ENCODE measurements around the gene MARK4.

MARK4 gene

DNA sequence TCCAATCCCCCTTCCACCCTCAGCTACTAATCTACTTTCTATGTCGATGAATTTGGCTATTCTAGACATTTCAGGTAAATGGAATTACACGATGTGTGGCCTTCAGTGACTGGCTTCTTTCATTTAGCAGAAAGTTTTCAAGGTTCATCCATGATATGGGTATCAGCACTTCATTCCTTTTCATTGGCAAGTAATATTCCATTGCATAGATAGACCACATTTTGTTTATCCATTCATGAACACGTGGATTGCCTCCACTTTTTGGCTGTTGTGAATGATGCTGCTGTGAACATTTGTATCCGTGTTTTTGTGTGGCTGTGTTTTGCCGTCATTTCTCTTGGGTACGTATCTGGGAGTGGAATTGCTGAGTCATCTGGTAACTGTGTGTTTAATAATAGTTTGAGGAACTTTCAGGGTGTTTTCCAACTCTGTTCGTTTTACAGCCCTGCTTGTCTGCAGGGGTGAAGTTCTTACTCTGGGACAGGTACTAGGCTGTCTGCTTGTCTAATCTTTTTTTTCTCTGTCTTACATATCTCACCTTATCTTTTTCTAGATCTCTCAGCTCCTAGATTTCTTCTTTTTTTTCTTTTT is 32.5 kb downstream of the MARK4 start:
- TF ChIP-seq ZNF274 (IDR thresholded peaks at IDR 0.05; ENCODE audit: low read depth, low read length), result no peak
- no peak for TF ChIP-seq YY1 (IDR thresholded peaks at IDR 0.05; ENCODE audit: insufficient read depth, insufficient read length)
- TF ChIP-seq SUZ12 (IDR thresholded peaks at IDR 0.05; ENCODE audit: extremely low read depth, insufficient read depth, insufficient read length), result no peak
- Histone ChIP-seq H3K36me3 (ENCODE audit: insufficient read depth, insufficient read length, low read length) (peaks cover 32% of the 10 kb centered on the region), H3K9me3 (ENCODE audit: insufficient read depth, low read length) (no peaks in the 10 kb centered on the region), H3K4me3 (ENCODE audit: insufficient read length, low read depth) (no peak overlapping the region), H3K9ac (ENCODE audit: insufficient read length, low read depth) (no peak overlapping the region), H3K4me1 (ENCODE audit: insufficient read depth, insufficient read length) (no peaks in the 10 kb centered on the region), H3K27me3 (ENCODE audit: insufficient read depth, insufficient read length) (no peaks in the 10 kb centered on the region)
- no peak for DNase-seq (ENCODE audit: low read depth, low spot score)

DNA sequence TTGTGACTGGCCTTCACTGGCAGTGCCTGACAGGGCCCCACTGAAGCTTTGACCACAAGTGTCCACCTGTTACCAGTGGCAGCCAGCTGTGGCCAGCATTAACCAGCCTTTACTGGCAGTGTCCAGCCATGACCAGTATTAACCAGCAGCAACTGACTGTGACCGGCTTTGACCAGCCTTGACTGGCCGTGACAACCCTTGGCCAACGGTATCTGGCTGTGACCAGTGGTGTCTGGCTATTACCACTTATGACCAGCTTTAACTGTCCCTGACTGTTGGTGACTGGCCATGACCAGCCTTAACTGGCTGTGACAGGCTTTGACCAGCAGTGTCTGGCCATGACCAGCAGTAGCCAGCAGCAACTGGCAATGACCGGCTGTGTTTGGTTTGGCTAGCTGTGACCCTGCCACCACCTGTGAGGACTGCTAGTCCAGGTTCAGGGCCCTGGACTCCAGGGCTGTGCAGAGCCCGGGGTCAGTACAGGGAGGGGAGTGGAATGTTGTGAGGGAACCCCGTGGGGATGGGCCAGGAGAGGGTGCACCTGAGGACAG is 39.4 kb downstream of the MARK4 start:
- no peak for DNase-seq (ENCODE audit: low read depth, low spot score)
- peaks cover 19% of the 10 kb centered on the region for H3K36me3 ChIP-seq (ENCODE audit: insufficient read depth, insufficient read length, low read length)
- TF ChIP-seq YY1 (IDR thresholded peaks at IDR 0.05; ENCODE audit: insufficient read depth, insufficient read length), result no peak
- no peaks in the 10 kb centered on the region for H3K9me3 ChIP-seq (ENCODE audit: insufficient read depth, low read length)
- no peaks in the 10 kb centered on the region for H3K4me1 ChIP-seq (ENCODE audit: insufficient read depth, insufficient read length)
- no peak overlapping the region for H3K9ac ChIP-seq (ENCODE audit: insufficient read length, low read depth)
- H3K4me3 ChIP-seq (ENCODE audit: insufficient read length, low read depth), result no peak overlapping the region
- H3K27me3 ChIP-seq (ENCODE audit: insufficient read depth, insufficient read length), result no peaks in the 10 kb centered on the region

DNA sequence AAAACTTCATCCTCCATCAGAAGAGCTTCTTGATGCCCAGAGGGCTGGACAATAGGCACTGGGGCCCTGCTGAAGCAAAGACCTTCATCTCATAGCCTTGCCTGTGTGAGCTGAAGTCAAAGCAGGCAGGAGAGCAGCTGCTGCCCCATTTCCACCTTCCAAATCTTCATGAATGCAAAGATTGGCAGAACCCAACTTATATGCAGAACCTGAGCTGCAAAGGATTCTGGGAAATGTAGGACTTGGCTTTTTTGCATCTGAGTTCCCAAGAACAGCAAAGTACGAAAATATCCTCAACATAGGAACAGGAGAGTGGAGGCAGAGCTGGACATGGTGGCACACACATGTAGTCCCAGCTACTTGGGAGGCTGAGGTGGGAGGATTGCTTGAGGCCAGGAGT is 40.8 kb downstream of the MARK4 start:
- H3K36me3 ChIP-seq (ENCODE audit: insufficient read depth, insufficient read length, low read length), result peaks cover 22% of the 10 kb centered on the region
- no peak overlapping the region for H3K9ac ChIP-seq (ENCODE audit: insufficient read length, low read depth)
- no peak overlapping the region for H3K4me3 ChIP-seq (ENCODE audit: insufficient read length, low read depth)
- no peak for DNase-seq (ENCODE audit: low read depth, low spot score)
- H3K27me3 ChIP-seq (ENCODE audit: insufficient read depth, insufficient read length), result no peaks in the 10 kb centered on the region
- no peaks in the 10 kb centered on the region for H3K4me1 ChIP-seq (ENCODE audit: insufficient read depth, insufficient read length)
- no peak for TF ChIP-seq ZNF274 (IDR thresholded peaks at IDR 0.05; ENCODE audit: low read depth, low read length)
- no peak for TF ChIP-seq SUZ12 (IDR thresholded peaks at IDR 0.05; ENCODE audit: extremely low read depth, insufficient read depth, insufficient read length)
- no peak for TF ChIP-seq YY1 (IDR thresholded peaks at IDR 0.05; ENCODE audit: insufficient read depth, insufficient read length)
- H3K9me3 ChIP-seq (ENCODE audit: insufficient read depth, low read length), result no peaks in the 10 kb centered on the region

DNA sequence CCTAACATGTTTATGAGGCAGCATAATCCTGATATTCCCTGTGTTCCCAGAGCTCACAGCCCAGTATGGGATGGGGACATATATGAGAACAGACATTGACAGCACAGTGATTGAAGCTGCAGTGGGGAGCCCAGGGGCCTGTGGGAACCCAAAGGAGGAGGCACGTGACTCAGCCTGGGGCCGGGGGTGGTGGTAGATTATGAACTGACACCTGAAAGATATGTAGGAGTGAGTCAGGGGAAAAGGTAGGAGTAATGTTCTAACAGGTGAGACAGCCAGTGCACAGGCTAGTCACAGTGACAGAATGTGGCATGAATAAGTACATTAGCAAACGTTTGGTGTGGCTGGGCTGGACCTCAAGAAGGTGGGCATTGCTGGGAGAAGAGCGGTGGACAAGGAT is 42.6 kb downstream of the MARK4 start:
- TF ChIP-seq SUZ12 (IDR thresholded peaks at IDR 0.05; ENCODE audit: extremely low read depth, insufficient read depth, insufficient read length), result no peak
- H3K36me3 ChIP-seq (ENCODE audit: insufficient read depth, insufficient read length, low read length), result peaks cover 21% of the 10 kb centered on the region
- H3K4me1 ChIP-seq (ENCODE audit: insufficient read depth, insufficient read length), result no peaks in the 10 kb centered on the region
- no peaks in the 10 kb centered on the region for H3K27me3 ChIP-seq (ENCODE audit: insufficient read depth, insufficient read length)
- H3K9me3 ChIP-seq (ENCODE audit: insufficient read depth, low read length), result no peaks in the 10 kb centered on the region
- no peak overlapping the region for H3K9ac ChIP-seq (ENCODE audit: insufficient read length, low read depth)
- no peak for DNase-seq (ENCODE audit: low read depth, low spot score)
- H3K4me3 ChIP-seq (ENCODE audit: insufficient read length, low read depth), result no peak overlapping the region

DNA sequence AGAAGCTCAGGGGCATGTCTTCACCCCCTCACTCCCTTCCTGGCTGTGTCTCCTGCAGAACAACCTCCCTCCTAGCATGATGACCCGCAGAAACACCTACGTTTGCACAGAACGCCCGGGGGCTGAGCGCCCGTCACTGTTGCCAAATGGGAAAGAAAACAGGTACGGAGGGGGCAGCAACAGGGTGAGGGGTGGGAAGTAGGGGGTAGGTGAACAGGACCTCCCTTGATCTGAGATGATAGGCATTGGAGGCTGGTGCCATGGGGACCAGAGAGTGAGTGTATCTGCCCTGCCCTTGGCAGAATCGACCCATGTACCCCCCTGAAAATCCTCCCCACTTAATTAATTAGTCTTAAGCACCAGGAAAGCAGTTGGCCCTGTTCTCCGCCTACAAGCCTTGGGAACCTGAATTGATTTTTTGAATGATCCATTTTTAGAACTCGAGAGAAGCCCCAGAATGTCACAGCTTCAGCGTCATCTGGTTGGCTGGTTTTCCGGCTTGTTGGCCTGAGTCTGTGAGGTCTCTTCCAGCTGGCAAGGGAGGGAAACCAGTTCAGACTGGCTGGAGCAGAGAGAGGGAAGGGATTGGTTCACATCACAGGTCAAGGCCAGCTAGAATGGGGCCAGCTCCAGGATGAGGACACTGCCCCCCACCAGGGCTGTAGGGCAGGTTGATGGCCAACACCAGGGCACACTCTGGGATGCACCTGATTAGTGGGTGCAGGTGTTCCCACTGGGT is 43.4 kb downstream of the MARK4 start:
- DNase-seq (ENCODE audit: low read depth, low spot score), result no peak
- H3K36me3 ChIP-seq (ENCODE audit: insufficient read depth, insufficient read length, low read length), result peaks cover 24% of the 10 kb centered on the region
- no peaks in the 10 kb centered on the region for H3K27me3 ChIP-seq (ENCODE audit: insufficient read depth, insufficient read length)
- H3K4me1 ChIP-seq (ENCODE audit: insufficient read depth, insufficient read length), result no peaks in the 10 kb centered on the region
- H3K4me3 ChIP-seq (ENCODE audit: insufficient read length, low read depth), result no peak overlapping the region
- H3K9me3 ChIP-seq (ENCODE audit: insufficient read depth, low read length), result no peaks in the 10 kb centered on the region
- TF ChIP-seq SUZ12 (IDR thresholded peaks at IDR 0.05; ENCODE audit: extremely low read depth, insufficient read depth, insufficient read length) (no peak), YY1 (IDR thresholded peaks at IDR 0.05; ENCODE audit: insufficient read depth, insufficient read length) (no peak), ZNF274 (IDR thresholded peaks at IDR 0.05; ENCODE audit: low read depth, low read length) (no peak)
- no peak overlapping the region for H3K9ac ChIP-seq (ENCODE audit: insufficient read length, low read depth)

DNA sequence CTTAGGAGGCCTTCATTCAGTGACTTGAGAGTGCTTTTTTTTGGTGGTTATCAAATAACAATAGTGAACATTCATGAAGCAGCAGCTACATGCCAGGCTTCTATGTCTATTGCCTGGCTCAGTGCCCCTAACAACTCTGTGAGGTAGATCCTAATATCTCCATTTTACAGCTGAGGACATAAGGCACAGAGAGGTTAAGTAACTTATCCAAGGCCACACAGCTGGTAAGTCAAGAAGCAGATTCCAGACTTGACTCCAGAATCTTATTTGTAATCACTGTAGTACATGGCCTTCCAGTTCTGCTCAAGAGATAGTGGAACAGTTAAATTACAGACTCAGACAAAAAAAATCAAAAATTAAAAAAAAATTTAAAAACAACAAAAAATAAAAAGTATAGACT is 44.8 kb downstream of the MARK4 start:
- no peak for DNase-seq (ENCODE audit: low read depth, low spot score)
- H3K4me3 ChIP-seq (ENCODE audit: insufficient read length, low read depth), result no peak overlapping the region
- peaks cover 21% of the 10 kb centered on the region for H3K36me3 ChIP-seq (ENCODE audit: insufficient read depth, insufficient read length, low read length)
- H3K27me3 ChIP-seq (ENCODE audit: insufficient read depth, insufficient read length), result no peaks in the 10 kb centered on the region
- no peak for TF ChIP-seq SUZ12 (IDR thresholded peaks at IDR 0.05; ENCODE audit: extremely low read depth, insufficient read depth, insufficient read length)
- no peak for TF ChIP-seq YY1 (IDR thresholded peaks at IDR 0.05; ENCODE audit: insufficient read depth, insufficient read length)
- no peak for TF ChIP-seq ZNF274 (IDR thresholded peaks at IDR 0.05; ENCODE audit: low read depth, low read length)
- no peak overlapping the region for H3K9ac ChIP-seq (ENCODE audit: insufficient read length, low read depth)
- no peaks in the 10 kb centered on the region for H3K9me3 ChIP-seq (ENCODE audit: insufficient read depth, low read length)
- no peaks in the 10 kb centered on the region for H3K4me1 ChIP-seq (ENCODE audit: insufficient read depth, insufficient read length)

DNA sequence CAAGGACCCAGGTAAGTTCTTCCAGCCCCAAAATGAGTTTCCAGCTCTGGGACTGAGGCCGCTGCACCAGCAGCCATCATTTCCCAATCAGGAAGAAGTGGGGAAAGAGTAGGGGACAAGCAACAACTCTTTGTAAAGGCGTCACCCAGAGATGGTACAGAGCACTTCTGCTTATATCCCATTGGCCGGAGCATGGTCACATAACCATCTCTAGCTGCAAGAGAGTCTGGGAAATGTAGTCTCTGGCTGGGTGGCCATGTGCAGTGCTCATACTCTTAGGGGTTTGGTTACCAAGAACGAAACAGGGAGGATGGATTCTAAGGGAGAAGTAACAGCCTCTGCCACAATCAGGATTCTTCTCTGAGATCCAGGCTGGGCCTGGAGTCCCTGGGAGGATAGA is 45.3 kb downstream of the MARK4 start:
- Histone ChIP-seq H3K36me3 (ENCODE audit: insufficient read depth, insufficient read length, low read length) (peaks cover 17% of the 10 kb centered on the region), H3K9ac (ENCODE audit: insufficient read length, low read depth) (no peak overlapping the region), H3K9me3 (ENCODE audit: insufficient read depth, low read length) (no peaks in the 10 kb centered on the region), H3K4me1 (ENCODE audit: insufficient read depth, insufficient read length) (no peaks in the 10 kb centered on the region), H3K4me3 (ENCODE audit: insufficient read length, low read depth) (no peak overlapping the region), H3K27me3 (ENCODE audit: insufficient read depth, insufficient read length) (no peaks in the 10 kb centered on the region)
- no peak for DNase-seq (ENCODE audit: low read depth, low spot score)
- TF ChIP-seq SUZ12 (IDR thresholded peaks at IDR 0.05; ENCODE audit: extremely low read depth, insufficient read depth, insufficient read length), result no peak
- TF ChIP-seq ZNF274 (IDR thresholded peaks at IDR 0.05; ENCODE audit: low read depth, low read length), result no peak
- no peak for TF ChIP-seq YY1 (IDR thresholded peaks at IDR 0.05; ENCODE audit: insufficient read depth, insufficient read length)

Measured in NT2/D1 (cell line).